PFSK-1 (cell line): Measurements from ENCODE around the gene DCLK3.

ENCODE experiments used
- FOXP2 ChIP-seq: optimal IDR thresholded peaks from 2 replicates; pipeline ENCODE3; 2011; ENCODE audit warnings: borderline replicate concordance, control low read depth, inconsistent platforms; ENCODE audit not compliant: insufficient read depth; ENCODE audit errors: extremely low read length, extremely low read depth
- POLR2AphosphoS5 ChIP-seq: IDR thresholded peaks from 2 replicates; pipeline ENCODE4 v1.6.1; 2012; ENCODE audit warnings: low read depth, mild to moderate bottlenecking, control low read depth, low read length, moderate library complexity
- REST ChIP-seq, 2 experiments: IDR thresholded peaks; 2 replicates each; pipeline versions ENCODE4 v1.6.1 to v1.8.0; 2011 to 2012; ENCODE audit warnings: low read depth in 2 of 2, low read length in 2 of 2, control low read depth in 1 of 2, inconsistent platforms in 1 of 2, mild to moderate bottlenecking in 1 of 2, moderate library complexity in 1 of 2; ENCODE audit not compliant: insufficient read depth in 1 of 2
- SIN3A ChIP-seq: IDR thresholded peaks from 2 replicates; pipeline ENCODE4 v1.6.1; 2012; ENCODE audit warnings: mild to moderate bottlenecking, low read length, moderate library complexity, borderline replicate concordance; ENCODE audit not compliant: insufficient read depth
- TAF1 ChIP-seq: IDR thresholded peaks from 2 replicates; pipeline ENCODE4 v1.6.1; 2012; ENCODE audit warnings: low read length, control low read depth, borderline replicate concordance; ENCODE audit not compliant: insufficient read depth

GRCh38 chr3:36736301-36736700 lies 28.1 kb downstream of the DCLK3 start:
- TF ChIP-seq TAF1: no peak
- TF ChIP-seq POLR2AphosphoS5: no peak
- TF ChIP-seq REST (IDR thresholded peaks at IDR 0.05; ENCODE audit: insufficient read depth in 1 of 2, low read depth in 2 of 2, low read length in 2 of 2): no peak
- TF ChIP-seq SIN3A: no peak
- no peak for TF ChIP-seq FOXP2
